HG03354 (cell line): Measurements from ENCODE around the gene ATP13A5.

Experiments
- ATAC-seq: cut with Tn5 transposase; IDR thresholded peaks from one replicate; pipeline ENCODE4 v1.9.1; 2021; ENCODE audit warnings: mild to moderate bottlenecking; ENCODE audit not compliant: unreplicated experiment, poor library complexity, severe bottlenecking

Gene ATP13A5

GRCh38 chr3:193348686-193349085, 29.9 kb downstream of the ATP13A5 start:
- ATAC-seq, result no peak

GRCh38 chr3:193347521-193348501, 30.7 kb downstream of the ATP13A5 start:
- peak; percentile 68 for ATAC-seq

DNA sequence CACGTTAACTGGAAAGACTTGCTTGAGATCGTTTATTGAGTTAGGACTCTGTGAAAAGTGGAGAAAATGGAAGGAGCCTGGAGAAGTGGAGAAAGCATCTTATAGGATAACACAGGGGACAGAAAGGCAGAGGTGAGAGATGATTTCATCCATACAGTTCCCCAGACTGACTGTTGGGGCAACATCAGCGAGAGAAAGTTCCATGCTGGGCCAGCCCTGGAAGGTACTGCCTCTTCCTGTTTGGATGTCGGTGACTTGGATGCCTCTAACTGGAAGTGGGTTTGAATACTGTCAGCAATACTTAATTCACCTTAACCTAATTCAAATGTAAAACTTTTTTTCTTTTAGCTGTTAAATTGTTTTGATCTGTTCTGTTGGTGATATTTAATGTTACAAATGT, 32.3 kb downstream of the ATP13A5 start:
- ATAC-seq, result no peak

DNA sequence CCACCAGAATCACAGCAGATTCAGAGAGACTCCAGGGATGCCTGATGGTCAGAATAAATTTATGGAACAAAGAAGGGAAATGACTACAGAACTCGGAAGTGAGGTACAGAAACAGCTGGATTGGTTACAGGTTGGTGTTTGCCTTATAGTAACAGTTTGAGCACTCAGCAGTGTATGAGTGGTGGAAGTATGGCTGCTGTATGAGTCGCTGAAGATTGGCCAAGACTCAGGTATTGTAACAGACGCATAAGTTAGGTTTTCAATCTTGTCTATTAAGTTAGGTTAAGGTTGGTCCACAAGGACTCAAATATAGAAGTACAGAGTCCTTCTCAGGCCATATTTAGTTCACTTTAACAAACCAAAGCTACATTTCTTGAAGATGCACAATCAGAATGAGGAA, 33.1 kb downstream of the ATP13A5 start:
- no peak for ATAC-seq

- ATAC-seq, result no peak
These were observed 34.1 kb downstream of the ATP13A5 start for GRCh38 chr3:193344486-193344885.

DNA sequence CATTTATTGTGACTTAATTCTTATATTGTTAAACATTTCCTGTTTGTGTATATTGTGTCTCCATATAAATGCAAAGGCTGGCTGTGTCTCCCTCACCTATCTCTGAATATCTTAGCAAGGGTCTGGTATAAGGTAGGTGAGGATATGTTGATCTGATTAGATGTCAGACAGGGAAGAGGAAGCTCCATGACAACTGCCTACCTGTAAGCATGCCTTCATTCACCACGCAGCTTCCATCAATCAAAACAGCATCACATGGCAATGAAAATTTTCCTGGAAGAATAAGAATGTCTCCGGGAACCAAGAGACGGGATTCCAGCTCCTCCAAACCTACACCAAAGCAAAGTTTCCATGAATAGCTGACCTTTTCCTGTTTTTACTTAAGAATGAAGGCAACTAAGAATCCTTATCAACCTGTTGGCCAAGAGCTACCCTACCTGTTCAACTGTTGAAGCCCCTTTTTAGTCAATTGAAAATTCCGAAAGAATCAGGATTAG, 34.8 kb downstream of the ATP13A5 start:
- ATAC-seq, result no peak

DNA sequence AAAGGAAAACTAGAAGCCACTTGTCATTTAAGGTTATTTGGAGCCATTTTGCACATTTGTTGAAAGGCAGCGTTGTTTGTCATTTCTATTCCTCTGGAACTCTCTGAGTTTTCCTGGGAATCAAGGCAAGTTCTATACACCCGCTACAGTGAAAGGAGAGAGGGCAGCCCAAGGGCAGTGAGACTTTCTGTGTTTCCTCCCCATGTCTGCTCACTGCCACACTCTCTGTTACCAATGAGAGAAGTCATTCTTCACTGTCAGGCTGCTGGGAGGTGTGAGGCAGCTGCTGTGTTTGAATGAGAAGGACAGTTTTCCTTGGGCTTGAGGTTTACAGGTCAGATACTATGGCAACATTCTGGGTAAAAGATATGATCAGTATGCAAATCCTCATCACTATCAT, 36.0 kb downstream of the ATP13A5 start:
- no peak for ATAC-seq

DNA sequence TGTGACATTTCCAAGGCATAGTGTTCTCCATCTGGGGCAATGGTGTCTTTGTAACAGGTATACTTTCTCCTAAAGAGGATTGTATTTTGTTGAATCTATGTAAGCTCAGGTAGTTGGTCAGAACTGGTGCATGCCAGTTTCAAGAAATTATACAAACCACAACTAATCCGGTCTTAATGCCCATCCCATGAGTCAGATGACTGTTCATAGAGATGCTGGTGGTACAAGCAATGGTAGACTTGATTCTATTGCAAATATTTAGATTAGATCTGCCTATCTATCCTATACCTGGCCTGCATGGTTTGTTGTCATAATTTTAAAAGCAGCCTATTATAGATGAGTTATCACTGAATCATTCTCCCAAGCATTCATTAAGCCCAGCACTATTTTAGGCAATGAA, 43.5 kb downstream of the ATP13A5 start:
- ATAC-seq, result no peak

DNA sequence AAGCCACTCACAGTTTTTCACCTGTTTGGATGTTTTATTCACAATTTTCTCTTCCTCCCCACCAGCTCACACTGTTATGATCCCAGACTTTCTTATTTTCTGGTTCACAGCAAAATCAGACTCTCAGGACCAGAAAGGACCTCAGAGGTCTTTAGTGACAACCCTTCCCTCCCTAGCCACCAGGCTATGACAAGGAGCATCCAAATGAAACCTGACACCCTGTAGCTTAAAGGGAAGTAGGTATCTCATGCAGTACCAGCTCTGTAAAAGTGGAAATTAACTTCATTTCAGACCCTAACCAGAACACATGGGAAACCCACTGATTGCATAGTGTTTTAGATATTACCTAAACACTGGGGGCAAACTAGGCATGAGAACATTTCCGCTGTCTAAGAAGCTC, 45.3 kb downstream of the ATP13A5 start:
- no peak for ATAC-seq

GRCh38 chr3:193330555-193331204, 47.9 kb downstream of the ATP13A5 start:
- no peak for ATAC-seq

GRCh38 chr3:193317682-193318300, 60.8 kb downstream of the ATP13A5 start:
- no peak for ATAC-seq

DNA sequence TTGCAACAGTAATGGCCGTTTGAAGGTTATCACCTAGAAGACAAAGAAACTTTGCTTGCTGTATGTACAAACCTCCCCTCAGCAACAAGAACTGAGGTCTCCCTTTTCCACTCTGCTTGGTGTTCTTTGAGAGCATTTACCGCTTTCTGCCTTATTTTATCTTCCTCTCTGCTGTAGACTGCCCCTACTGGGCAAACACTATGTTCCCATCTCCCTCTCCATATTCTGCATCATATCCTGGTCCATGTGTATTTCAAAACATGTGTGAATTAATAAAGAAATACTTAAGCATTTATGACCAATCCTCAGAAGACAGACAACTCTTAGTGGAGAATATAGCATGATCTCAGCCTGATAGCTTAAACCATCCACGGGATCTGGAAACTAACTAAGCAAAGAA, 64.4 kb downstream of the ATP13A5 start:
- ATAC-seq, result no peak

DNA sequence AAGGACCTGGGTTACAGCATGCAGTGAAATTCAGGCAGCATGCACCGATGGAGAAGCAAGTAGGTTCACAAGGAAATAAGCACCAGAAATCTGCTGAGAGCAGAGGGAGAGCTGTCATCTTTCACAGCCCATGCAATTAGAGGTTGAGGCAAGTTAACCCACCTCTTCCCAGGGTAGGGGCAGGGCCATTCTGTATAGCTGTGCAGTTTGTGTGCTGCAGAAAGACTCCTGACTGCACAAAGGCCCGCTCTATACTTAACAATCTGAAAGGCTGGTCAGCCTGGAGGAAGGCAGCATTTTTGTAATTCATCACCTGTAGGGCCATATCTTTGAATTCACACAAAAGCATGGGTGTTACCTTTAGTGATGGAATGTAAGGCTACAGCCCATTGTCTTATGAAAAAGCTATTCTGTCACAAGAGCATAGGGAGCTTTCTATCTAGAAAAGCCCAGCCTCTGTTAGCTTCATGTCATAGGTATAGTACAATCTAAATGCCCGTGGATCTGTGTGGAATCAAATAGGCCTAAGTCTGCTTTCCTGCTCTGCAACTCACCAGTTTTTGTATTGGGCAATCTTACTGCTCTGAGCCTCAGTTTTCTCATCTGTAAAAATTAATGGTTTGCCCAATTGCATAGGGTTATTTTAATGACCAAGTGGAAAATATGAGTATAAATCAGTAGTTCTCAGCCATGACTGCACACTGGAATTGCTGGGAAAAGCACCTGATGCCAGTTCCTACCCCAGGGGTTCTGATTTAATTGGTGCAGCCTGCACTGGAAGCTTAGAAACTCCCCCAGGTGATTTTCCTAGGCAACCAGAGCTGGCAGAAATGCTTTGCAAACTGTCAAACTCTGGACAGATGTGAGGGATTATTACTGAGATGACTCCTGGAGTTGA, 65.2 kb downstream of the ATP13A5 start:
- no peak for ATAC-seq

- ATAC-seq, result no peak
These were observed 67.4 kb downstream of the ATP13A5 start for GRCh38 chr3:193310914-193311723.

GRCh38 chr3:193305356-193305755, 73.2 kb downstream of the ATP13A5 start:
- no peak for ATAC-seq

DNA sequence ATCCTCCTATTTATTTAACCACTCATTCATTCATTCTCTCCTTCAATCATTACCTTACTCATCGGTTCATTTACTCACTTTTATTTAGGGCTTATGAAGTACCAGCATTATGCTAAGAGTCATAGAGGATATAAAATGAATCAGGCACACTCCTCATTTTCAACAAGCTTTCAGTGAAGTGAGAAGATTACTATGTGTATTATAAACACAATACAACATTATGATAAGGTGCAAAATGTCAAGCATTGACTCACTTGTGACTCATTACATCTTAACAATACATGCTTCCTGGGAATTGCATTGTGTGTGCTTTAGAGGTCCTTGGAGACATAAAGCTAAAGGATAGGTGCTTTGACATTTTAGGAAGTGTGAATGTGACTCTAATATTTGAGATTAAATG, 77.1 kb downstream of the ATP13A5 start:
- ATAC-seq, result no peak

- no peak for ATAC-seq
These were observed 81.1 kb downstream of the ATP13A5 start for GRCh38 chr3:193297421-193297820.

- ATAC-seq, result no peak
These were observed 82.6 kb downstream of the ATP13A5 start for GRCh38 chr3:193295985-193296384.

- ATAC-seq, result no peak
These were observed 86.2 kb downstream of the ATP13A5 start for GRCh38 chr3:193292386-193292785.
